Activated CD4-positive, alpha-beta T cell treated with anti-CD3 and anti-CD28 coated beads for 48 hours (primary cell): ENCODE data around the gene ZNF428.
"Not testable (repeated sequence)": the region's sequence is repeated elsewhere in the genome, so short reads cannot be mapped to it uniquely, and the experiment has no call there.

Experiments used
- DNase-seq: peaks from one replicate; pipeline ENCODE4 v3.0.0-alpha.2; 2020

ZNF428 gene

DNA sequence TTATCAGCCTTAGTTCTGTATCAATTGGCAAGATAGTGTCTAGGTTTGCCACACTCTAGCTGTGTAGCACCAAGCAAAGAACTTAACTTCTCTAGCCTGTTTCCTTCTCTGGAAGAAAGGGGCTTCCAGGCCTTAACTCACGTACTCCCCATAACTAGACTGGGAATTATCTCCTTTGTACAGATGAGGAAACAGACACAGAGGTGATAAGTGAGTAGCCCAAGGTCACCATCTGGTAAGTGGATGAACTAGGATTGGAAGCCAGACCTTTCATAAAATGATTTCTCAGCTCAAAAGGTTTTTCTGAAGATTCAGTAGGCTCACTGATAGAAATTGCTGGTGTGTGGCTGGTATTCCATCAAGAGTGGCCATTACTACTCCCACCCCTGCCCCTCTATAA lies 3.1 kb downstream of the ZNF428 start:
- DNase-seq: no peak

DNA sequence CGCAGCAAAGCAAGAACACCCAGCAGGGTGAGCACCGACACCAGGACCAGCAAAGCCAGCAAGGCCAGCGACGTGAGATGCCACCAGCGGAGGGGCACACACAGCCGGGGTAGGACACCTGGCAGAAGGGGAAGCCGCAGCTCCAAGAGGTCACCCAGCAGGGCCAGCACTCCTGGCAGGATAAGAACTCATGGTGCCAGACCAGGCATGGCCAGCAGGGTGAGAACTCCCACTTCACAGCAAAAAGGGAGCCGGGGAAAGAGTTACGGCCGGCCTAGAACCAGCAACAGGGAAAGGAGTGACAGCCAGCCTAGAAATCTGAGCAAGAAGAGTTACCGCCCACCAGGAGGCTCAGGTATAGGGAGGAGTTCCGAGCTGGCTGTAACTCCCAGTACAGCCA lies 7.1 kb downstream of the ZNF428 start:
- DNase-seq: no peak

DNA sequence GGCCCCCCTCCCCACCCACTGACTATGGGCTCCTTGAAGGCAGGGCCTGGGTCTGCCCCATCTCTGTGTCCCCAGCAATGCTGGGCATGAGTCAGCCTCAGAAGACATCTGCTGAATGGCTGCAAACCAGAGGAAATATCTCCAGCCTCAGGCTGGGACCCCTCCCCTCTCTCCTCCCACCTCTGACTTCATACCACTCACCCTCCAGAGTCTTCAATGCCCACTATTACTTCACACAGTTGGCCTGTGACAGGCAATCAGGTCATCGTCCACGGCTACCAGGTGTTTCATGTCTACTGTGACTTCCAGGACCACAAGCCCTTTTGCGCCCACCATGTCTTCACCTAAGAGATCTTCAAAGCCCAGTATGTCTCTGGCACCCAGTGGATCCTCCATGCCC lies 7.6 kb downstream of the ZNF428 start, which contains the start of gene SRRM5:
SRRM5 (plus strand) TSS at position 301 of the 400 bp plus-strand sequence; CDS start at position 335, 34 bp downstream.
- no peak for DNase-seq

DNA sequence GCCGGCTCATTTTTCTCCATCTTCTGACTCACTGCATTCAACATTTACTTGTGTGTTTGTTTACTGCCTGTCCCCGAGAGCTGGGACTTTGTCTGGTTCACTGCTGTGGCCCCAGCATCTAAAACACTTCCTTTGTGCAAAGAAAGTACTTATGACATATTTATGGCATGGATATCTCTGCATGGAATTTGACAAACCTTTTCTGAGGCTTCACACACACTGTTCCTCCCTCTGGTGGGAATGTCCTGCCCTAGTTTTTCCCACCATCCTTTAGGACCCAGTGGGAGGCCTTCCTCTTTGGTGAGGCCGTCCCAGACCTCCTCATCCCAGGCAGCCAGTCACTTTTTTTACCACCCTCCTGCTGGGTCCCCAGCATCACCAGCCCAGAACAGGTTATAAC lies 8.9 kb downstream of the ZNF428 start:
- no peak for DNase-seq

DNA sequence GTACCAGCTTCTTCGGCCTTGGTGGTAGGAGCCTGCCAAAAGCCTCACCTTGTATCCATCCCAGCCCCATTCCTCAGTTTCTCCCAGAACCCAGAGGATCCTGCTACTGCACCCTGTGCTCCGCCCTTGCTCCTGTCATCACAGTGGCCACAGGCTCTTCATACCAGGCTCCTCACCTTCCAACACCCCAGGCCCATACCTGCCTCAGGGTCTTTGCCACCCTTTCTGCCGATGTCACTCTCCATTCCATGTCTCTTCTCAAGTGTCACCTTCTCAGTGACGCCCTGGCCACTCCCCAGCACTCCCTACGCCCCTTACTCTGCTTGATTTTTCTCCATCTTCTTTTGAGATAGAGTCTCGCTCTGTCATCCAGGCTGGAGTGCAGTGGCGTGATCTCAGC lies 9.6 kb downstream of the ZNF428 start:
- no peak for DNase-seq

DNA sequence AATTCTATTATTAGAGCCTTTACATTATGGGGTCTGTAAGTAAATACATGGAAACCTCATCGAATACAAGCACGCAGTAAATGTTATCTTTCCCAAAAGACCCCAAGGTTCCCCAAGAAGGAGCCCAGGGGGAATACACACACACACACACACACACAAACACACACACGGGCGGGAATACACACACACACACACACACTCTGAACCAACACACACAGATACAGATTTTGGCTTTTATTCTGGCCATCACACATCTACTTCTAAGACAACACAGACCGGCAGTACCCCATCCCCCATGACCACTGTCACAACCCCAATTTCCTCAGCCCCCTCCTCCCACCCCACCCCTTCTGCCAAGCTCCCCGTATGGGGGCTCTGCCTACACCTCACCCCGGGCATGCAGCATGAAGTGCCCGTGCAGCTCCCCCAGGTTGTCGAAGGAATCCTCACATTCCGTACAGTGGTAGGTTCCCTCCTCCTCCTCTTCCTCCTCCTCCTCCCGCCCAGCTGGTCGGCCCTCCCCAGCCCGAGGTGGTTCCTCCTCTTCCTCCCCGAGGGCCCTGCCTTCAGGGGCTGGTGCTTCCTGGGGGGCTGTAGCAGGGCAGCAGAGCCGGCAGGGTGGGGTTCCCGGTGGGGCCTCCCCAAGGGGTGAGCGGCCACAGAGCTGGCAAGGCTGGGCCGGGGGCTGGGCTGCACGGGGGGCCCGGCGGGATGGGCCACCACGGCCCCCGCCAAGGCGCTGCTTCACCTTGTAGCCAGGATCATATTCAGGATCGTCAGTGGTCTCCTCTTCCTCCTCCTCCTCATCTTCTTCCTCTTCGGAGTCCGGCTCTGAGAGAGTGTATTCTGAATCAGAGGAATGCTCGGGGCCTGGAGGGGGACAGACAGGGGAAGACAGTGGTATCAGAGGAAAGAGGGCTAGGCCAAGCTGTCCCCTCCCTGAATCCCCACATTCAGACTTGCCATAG lies 11.9 kb downstream of the ZNF428 start:
- no peak for DNase-seq

DNA sequence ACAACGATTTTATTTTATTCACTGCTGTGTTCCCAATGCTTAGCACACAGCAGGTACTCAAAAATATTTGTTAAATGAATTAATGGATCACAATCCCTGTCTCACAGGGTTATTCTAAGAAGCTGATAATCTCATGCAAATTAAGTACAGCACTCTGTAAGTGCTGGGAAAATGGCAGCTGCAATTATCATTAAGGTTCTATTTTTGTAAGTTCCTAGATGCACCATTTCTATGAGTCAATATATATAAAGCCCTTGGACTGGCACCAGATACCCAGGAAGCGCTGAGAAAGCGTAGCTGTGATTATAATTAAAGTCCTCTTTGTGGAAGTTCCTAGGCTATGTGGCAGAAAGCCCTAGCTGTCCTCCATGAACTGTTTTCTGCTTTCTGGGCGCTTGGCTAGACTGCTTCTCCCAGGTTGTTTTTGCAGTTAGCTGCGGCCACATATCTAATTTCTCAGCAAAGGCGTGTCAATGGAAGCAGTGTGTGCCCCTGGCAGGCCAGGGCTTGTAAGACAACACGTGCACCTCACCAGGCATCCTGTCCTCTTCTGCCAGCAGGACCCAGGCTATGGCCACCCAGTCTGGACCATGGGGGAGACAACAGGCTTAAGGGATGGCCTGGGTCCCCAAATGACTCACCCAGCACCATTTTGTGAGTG lies 12.7 kb downstream of the ZNF428 start:
- DNase-seq: no peak

DNA sequence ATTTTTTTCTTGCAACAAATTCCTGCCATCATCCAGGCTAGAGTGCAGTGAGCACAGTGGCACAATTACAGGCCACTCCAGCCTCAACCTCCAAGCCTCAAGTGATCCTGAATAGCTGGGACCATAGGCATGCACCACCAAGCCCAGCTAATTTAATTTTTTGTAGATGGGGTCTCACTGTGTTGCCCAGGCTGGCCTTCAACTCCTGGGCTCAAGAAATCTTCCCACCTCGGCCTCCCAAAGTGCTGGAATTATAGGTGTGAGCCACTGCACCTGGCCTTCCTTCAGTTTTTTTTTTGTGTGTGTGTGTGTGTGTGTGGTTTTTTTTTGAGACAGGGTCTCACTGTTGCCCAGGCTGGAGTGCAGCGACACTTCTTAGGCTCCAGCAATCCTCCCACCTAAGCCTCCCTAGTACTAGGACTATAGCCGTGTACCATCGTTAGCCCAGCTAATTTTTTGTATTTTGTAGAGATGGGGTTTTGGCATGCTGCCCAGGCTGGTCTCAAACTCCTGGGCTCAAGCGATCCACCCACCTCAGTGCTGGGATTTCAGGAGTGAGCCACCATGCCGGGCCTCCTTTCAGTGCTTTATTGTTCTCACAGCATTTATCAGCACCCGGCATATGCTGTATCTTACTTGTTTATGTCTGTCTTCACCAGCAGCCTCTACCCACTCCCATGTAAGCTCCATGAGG lies 13.4 kb downstream of the ZNF428 start:
- DNase-seq: no peak

DNA sequence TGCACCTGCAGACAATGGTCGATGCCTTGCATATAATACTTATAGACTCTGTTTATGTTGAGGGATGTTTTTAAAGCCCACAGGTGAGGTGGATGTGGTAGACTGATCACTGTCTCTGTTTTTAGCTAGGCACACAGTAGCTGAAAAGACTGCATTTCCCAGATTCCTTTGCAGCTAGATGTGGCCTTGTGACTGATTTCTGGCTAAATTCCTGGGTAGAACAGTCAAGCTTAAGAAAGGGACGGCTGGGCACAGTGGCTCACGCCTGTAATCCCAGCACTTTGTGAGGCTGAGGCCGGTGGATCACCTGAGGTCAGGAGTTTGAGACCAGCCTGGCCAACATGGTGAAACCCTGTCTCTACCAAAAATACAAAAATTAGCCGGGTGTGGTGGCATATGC lies 19.1 kb downstream of the ZNF428 start:
- DNase-seq: not testable (repeated sequence)

DNA sequence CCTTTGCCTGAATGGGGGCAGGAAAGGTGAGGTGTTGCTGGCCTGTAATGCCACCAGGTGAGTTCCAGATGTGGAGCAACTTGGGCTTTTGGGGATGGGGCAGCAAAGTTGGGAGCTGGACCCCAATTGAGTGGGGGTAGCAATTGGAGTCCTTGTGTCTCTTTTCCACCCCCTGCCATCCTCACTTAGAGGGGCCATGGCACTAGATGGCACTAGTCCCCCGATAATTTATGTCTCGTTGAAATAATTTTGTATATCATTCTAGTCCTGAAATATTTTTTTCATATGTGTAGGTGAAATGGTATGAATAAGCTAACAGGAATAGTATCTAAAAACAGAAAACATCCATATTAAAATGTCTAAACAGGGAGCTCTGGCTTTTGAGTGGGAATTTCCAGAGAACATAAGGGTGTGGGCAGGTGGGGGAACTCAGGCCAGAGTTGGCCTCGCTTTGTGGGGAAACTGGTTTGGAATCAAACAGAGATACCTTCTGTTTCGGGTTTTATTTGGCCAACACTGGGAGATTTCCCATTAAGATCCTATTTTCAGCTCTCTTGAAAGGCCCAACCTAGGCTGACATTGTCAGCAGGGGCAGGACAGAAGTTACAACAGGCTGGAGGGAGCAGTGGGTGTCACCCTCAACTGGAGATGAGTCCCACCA lies 19.7 kb downstream of the ZNF428 start:
- no peak for DNase-seq

DNA sequence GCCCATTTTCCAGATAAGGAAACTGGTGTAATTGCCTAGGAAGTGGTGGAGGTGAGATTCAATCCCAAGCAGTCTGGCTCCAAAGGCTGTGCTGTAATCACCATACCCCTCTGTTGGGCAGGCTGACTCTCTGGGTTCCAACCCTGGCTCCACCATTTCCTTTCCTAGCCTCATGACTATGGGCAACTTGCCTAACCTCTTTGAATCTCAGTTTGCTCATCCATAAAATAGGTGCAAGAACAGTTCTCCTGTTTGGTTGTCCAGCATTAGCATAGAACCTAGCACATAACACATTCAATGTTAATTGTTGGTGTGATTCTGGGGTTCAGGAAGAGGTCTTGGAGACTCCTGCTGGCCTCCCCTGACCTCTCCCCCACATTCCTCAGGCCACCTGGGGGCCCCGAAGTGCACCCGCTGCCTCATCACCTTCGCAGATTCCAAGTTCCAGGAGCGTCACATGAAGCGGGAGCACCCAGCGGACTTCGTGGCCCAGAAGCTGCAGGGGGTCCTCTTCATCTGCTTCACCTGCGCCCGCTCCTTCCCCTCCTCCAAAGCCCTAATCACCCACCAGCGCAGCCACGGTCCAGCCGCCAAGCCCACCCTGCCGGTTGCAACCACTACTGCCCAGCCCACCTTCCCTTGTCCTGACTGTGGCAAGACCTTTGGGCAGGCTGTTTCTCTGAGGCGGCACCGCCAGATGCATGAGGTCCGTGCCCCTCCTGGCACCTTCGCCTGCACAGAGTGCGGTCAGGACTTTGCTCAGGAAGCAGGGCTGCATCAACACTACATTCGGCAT lies 20.8 kb downstream of the ZNF428 start:
- no peak for DNase-seq

DNA sequence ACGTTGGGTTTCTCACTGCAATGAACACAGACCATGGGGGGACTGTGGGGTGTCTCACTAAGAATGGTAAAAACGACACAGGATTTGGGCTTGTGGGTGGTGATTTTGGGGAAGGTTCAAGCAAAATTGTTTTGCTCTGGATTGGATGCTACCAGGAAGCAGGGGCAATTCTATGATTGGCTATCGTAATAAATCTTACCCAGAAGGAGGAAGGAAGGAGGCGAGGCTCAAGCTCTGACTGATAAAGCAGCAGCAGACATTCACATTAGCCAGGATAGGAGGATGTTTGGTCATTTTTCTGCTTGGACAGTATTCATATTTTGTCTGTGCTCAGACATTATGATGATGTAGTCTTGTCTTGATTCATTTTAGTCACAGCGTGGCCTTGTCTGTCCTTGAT lies 21.6 kb downstream of the ZNF428 start:
- no peak for DNase-seq

DNA sequence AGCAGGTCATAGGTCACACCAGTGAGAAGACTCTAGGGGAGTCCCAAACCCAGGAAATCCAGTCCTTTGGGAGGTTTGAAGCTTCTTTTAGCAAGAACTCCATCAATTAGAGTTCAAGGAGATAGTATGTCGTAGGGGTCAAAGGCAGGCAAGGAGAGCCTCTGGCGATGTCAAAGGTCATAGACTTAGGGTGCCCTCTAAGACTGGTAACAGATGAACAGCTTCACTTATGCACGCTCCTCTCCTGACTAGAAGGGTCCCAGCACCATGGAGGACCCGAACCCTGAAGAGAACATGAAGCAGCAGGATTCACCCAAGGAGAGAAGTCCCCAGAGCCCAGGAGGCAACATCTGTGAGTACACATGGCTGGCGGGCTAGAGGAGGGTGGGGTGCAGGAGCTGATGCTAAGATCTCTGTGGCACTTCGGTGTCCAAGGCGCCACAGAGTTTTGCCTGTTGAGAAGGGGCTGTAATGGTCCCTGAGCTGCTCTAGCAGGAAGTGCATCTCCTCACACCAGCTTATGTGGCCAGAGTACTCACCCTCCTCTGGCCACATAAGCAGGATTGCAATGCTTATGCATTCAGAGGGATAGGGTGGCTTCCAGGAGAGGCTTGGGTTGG lies 22.5 kb downstream of the ZNF428 start:
- DNase-seq: no peak

DNA sequence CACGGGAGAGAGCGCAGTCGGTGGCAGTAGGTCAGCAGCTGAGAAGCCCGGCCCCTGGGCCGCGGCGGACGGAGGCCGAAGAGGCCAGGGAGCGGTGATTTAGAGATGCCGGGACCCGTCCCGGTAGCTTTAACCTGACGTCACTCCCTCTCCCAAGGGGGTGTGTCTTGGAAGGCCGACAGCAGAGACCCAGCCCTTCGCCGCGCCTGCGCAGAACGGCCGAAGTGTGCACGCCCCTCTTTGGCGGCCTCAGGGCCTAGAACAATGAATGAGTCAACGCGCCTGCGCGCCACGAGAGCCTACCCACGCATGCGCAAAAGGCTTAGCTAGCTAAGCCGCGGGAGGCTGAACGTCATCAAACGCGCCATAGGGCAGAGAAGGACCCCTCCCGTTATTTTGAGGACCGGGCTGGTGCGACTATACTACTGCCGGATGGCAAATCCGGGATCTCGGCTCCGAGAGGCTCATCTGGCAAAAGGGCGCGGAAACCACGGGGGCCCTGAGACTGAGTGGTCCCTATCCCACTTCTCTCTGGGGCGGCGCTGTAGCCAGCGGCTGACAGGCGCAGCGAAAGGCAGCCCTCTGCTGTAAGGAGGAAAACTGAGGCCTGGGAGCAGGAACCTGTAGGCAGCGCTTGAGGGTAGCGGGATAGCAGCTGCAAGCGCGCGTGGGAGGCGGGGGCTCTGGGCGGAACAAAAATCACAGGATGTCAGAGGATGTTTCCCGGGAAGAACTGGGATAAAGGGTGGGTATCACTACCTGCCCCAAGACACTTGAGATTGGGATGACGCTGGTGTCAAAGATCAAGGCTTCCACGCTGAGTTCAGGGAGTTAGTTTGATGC lies 23.2 kb downstream of the ZNF428 start, which contains the start of the genes IRGQ and ZNF576:
IRGQ (minus strand) TSS at position 136 of the 843 bp plus-strand sequence. CDS start 796 bp downstream, outside the sequence.
ZNF576 (plus strand) TSS at position 597 of the 843 bp plus-strand sequence. CDS start 514 bp downstream, outside the sequence.
- DNase-seq: peak; percentile 100

DNA sequence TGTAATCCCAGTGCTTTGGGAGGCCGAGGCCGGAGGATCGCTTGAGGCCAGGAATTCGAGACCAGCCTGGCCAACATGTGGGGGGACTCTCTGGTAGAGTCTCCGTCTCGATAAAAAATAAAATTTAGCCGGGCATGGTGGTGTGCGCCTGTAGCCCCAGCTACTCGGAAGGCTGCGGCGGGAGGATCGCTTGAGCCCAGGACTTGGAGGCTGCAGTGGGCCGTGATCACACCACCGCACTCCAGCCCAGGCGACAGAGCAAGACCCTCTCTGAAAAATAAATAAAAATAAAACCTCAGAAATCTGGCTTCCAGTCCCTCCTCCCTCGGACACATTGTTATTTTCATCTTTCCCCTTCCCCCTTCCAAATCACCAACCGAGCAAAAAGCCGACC lies 23.8 kb downstream of the ZNF428 start:
- DNase-seq: peak; percentile 45

DNA sequence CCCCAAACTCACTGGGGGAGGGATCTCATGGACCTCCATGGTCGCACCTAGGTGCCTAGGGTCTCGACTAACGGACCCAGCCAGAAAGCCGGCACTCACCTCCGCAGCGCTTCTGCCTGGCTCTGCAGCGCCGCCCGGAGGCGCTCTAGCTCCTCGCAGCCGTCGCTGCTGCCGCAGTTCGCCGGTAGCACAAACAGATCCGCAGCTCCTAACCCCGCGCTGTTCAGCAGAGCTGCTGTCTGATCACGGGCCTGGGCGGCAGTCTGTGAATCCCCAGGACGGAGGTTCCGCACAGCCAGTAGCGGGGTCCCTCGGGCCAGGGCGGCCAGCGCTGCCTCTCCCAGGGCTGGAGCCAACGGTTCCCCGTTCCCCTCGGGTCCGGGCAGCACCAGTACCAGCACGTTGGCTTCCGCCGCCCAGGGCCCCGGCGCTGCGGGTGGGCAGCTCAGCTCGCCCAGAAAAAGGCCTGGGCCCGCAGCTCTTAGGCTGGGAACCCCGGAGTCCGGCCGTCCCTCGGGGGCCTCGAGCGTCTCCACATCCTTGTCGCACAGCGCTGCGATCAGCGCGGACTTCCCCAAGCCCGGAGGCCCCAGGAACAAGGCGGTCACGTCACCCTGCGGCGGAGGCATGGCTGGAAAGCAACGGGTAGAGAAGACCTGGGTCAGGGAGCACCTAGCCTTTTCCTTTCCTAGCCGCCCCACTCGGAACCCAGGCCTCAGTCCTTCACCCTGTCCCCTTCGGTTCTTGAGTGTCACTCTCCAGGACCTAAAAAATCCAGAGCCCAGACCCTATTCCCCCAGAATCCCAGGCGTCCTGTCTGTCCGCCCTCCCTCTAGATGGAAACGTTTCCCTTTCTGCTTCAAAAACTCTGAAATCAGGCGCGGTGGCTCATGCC lies 24.5 kb downstream of the ZNF428 start:
- DNase-seq: peak; percentile 82

DNA sequence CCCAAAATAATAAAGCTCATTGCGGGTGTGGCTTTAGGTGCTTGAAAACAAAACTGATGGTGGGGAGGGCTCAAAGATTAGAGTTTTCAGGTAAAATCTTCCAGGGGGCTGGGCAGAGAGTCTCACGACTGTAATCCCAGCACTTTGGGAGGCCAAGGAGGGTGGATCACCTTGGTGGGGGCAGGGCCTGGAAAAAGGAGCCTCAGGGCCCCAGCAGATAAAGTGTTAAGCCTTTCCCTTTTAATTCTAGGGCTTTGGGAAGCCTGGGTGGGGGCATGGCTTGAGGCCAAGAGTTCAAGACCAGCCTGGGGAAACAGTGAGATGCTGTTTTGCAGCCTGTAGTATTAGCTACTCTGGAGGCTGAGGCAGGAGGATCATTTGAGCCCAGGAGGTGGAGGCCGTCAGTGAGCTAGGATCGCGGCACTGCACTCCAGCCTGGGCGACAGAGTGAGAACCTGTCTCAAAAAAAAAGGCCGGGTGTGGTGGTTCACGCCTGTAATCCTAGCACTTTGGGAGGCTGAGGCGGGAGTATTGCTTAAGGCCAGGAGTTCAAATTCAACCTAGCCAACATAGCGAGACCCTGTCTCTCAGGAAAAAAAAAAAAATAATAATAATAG lies 25.2 kb downstream of the ZNF428 start:
- DNase-seq: no peak

DNA sequence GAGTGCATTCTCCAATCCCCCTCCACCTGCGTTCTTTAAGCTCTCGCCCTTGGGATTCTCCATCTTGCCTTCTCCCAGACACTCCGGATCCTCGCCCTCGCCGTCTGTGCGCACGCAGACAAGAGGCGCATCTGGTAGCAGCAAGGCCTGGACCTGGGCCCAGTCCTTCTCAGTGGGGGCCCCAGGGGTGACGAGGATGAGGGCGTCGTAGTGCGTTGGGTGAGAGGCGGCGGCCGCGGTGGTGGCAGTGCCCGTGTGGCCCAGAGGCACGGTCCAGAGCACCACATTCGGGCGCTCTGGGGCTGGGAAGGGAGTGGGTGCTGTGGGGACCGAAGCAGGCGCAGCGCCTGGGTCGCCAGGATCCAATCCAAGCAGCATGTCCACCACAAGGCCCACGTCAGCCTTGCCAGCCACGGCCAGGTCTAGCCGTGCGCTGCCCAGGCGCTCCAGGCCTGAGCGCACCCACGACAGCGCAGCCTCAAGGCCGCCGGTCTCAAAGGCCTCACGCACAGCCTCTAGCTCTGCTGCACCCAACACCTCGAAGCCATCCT lies 26.6 kb downstream of the ZNF428 start:
- DNase-seq: no peak
